Activated B cell treated with CpG ODN at 0.5 μM for 24 hours (primary cell): Measurements from ENCODE around the gene ALOX5AP. TPM values are rescaled to one million over a fixed set of nuclear protein-coding genes. Genes with fewer than 3 reads are reported as not detected.

ENCODE experiments used
- ATAC-seq: fragments of 200-7000 bp; cut with Tn5 transposase; one replicate; pipeline ENCODE4 v1.10.0; 2021; ENCODE audit warnings: low read depth, mild to moderate bottlenecking, moderate library complexity
- CTCF ChIA-PET: fragments of 350-600 bp; sonication (Branson Sonifier 250); formaldehyde crosslinking; loops from one replicate; lab custom pipeline; 2021; ENCODE audit warnings: antibody characterized with exemption; lab: Charles Lee
- POLR2A ChIA-PET: fragments of 350-600 bp; sonication (Branson Sonifier 250); formaldehyde crosslinking; loops from one replicate; lab custom pipeline; 2021; ENCODE audit warnings: antibody characterized with exemption; lab: Charles Lee
- DNase-seq: peaks from one replicate; pipeline ENCODE4 v3.0.0; 2022
- H3K27ac Mint-ChIP-seq: one replicate; pipeline ENCODE4 v1.8.0; 2020; ENCODE audit warnings: mixed read lengths
- H3K27me3 Mint-ChIP-seq: one replicate; pipeline ENCODE4 v1.8.0; 2021; ENCODE audit warnings: mixed read lengths
- H3K36me3 Mint-ChIP-seq: one replicate; pipeline ENCODE4 v1.8.0; 2021; ENCODE audit warnings: low read depth, mixed read lengths
- H3K4me1 Mint-ChIP-seq: one replicate; pipeline ENCODE4 v1.8.0; 2021; ENCODE audit warnings: mixed read lengths
- H3K4me3 Mint-ChIP-seq: one replicate; pipeline ENCODE4 v1.8.0; 2020; ENCODE audit warnings: mild to moderate bottlenecking, mixed read lengths
- H3K9me3 Mint-ChIP-seq: one replicate; pipeline ENCODE4 v1.8.0; 2020; ENCODE audit warnings: mixed read lengths
- intact Hi-C: fragments of 100-400 bp; cut with micrococcal nuclease; formaldehyde crosslinking; loops from one replicate; pipeline ENCODE4 v1.15.1; 2024
- total RNA-seq: library from RNA; stranded (reverse); gene quantifications from 2 replicates; pipeline ENCODE4 v1.2.3, GENCODE V29; 2022
- TF ChIP-seq, protein P1 (sequence below): fragments of 200-600 bp; IDR thresholded peaks from one replicate; pipeline ENCODE4 v1.8.0; 2022; ENCODE audit warnings: antibody characterized with exemption, mild to moderate bottlenecking

Gene ALOX5AP
- total RNA-seq, 1 donor from 2014 or later: 59.7 TPM

DNA sequence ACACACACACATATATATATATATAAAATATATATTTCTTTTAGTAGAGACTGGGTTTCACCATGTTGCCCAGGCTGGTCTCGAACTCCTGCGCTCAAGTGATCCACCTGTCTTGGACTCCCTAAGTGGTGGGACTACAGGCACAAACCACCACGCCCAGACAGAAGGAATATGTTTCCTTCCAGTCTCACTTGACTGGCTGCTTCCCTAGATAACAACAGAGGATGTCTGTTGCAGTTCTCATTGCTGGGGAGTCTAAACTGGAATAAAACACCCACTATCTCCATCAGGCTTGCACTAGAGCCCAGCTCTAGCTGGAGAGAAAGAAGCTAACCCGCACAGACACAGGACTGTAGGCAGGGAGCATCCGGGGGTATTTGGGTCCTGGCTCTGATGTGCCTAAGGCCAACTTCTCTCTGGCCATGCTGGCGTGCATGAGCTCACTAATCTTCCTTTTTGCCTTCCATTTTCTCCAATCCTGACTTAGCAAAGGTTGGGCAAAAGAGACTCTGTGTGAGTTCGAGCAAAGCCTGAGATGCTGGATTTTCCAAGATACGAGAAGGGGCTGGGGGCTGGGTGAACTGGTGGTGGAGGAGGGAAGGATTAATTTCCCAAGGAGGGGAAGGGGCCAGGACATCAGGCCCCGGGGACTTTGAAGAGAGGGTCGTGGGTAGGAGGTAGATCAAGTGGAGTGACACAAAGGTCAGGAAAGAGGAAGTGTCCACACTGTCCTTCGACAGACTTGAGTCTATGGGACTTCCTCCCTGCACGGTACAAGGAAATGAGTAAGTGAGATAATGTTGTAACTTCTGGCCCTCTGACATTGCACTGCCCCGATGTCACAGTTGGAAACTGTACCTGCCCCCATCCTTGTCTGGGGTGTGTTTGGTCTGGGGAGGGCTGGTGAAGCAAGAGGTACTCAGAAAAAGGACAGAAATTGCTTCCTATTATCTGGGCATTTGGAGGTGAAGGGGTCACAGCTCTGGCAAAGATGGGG, 22.5 kb upstream of the ALOX5AP start:
- intact Hi-C loops: no loop called here
- DNase-seq (no peak), ATAC-seq (peak; percentile 45)
- H3K36me3 Mint-ChIP-seq: no peaks in the 10 kb centered on the region
- CTCF ChIA-PET: interaction anchor here (0.6 kb wide), 1 partner anchor 32 kb away, joined by 3 read pairs; no protein-coding TSS in a partner anchor
- no peaks in the 10 kb centered on the region for H3K9me3 Mint-ChIP-seq
- POLR2A ChIA-PET: interaction anchor here (0.6 kb wide), 1 partner anchor 85 kb away, joined by 4 read pairs; no protein-coding TSS in a partner anchor
- H3K27ac Mint-ChIP-seq: no peak overlapping the region
- H3K4me3 Mint-ChIP-seq: no peak overlapping the region
- H3K27me3 Mint-ChIP-seq: no peaks in the 10 kb centered on the region
- TF ChIP-seq, protein P1, sequence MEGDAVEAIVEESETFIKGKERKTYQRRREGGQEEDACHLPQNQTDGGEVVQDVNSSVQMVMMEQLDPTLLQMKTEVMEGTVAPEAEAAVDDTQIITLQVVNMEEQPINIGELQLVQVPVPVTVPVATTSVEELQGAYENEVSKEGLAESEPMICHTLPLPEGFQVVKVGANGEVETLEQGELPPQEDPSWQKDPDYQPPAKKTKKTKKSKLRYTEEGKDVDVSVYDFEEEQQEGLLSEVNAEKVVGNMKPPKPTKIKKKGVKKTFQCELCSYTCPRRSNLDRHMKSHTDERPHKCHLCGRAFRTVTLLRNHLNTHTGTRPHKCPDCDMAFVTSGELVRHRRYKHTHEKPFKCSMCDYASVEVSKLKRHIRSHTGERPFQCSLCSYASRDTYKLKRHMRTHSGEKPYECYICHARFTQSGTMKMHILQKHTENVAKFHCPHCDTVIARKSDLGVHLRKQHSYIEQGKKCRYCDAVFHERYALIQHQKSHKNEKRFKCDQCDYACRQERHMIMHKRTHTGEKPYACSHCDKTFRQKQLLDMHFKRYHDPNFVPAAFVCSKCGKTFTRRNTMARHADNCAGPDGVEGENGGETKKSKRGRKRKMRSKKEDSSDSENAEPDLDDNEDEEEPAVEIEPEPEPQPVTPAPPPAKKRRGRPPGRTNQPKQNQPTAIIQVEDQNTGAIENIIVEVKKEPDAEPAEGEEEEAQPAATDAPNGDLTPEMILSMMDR: no peak
- peaks cover 21% of the 10 kb centered on the region for H3K4me1 Mint-ChIP-seq

DNA sequence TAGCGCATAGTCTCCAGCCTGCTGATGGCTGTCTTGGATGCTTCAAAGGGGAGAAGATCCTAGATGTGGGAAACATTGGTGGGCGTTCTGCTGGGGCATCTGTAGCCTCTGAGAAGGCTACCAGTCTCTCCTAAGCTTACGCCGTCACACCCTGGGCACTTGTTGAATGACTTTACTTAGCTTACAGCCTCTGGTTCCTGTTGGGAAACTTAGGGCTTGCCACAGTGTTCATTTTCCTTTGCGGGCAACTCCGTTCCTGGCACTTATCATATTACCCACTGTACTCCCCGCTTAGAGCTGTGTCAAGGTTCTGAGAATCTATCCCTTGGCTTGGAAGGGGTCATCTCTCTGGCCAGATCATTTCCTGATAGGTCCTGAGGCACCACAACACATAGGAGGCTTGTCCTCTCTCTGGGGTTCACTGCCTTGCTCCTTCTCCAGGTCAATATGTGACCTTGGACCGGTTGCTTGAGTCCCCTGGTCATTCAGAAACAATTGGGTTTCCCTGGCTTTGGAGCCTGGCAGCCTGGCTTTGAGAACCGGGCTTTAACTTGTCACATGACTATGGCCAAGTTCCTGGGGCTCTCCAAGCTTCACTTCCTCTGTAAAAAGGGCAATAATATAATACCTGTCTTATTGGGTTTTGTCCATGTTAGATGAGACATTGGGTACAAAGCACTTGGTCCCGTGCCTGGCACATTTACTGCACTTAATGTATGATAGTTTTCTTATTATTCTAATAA, 20.5 kb upstream of the ALOX5AP start:
- Mint-ChIP-seq H3K4me1 (peaks cover 37% of the 10 kb centered on the region), H3K27me3 (no peaks in the 10 kb centered on the region), H3K27ac (no peak overlapping the region), H3K4me3 (no peak overlapping the region), H3K9me3 (no peaks in the 10 kb centered on the region), H3K36me3 (no peaks in the 10 kb centered on the region)
- ChIA-PET POLR2A (interaction anchor here (0.6 to 0.7 kb wide), 2 partner anchors 13 to 43 kb away, joined by 3 to 5 read pairs; no protein-coding TSS in a partner anchor), CTCF (no interaction called here)
- intact Hi-C loops: no loop called here
- TF ChIP-seq, protein P1: no peak
- ATAC-seq (no peak), DNase-seq (no peak)

DNA sequence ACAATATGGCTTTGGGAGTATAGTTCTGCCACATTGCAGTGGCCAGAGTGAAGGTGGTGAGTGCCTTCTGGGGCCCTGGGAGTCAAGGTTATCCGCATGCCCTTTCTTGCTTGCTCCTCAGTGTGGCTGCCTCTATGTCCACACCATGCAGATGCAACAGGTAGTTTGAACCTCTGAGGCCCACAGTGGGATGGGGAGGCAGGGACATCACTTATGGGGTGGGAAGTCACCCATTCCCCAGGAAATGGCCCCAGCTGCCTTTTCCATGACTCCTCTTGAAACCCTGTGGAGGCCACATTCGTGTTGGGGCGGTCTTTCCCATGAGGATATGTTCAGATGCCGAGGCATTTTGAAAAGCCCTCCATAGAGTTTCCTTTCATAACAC, 20.0 kb upstream of the ALOX5AP start:
- CTCF ChIA-PET: no interaction called here
- POLR2A ChIA-PET: no interaction called here
- H3K27me3 Mint-ChIP-seq: no peaks in the 10 kb centered on the region
- H3K4me3 Mint-ChIP-seq: no peak overlapping the region
- intact Hi-C loops: no loop called here
- no peak overlapping the region for H3K27ac Mint-ChIP-seq
- TF ChIP-seq, protein P1: no peak
- peaks cover 42% of the 10 kb centered on the region for H3K4me1 Mint-ChIP-seq
- H3K36me3 Mint-ChIP-seq: no peaks in the 10 kb centered on the region
- ATAC-seq: no peak
- no peaks in the 10 kb centered on the region for H3K9me3 Mint-ChIP-seq
- no peak for DNase-seq

DNA sequence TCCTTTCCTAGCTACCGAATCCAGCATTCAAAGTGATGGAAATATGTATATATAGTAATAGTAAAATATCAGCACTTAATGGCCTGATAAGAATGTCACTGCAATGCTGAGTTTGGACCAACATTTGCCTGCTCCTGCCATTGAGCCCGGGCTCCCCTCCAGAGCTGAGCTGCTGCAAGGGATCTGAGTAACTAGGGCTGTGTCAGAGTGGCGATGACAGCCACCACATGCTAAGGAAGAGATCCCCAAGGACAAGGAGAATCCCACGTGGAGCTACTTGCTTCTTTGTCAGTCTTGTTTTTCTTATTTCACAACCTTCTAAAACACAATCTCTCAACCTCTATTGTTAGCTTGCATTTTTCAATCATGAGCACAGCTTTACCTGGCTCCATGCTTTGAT, 19.5 kb upstream of the ALOX5AP start:
- H3K27ac Mint-ChIP-seq: no peak overlapping the region
- no peaks in the 10 kb centered on the region for H3K27me3 Mint-ChIP-seq
- H3K36me3 Mint-ChIP-seq: no peaks in the 10 kb centered on the region
- ChIA-PET CTCF (no interaction called here), POLR2A (interaction anchor here (0.8 kb wide), 1 partner anchor 25 kb away, joined by 3 read pairs; no protein-coding TSS in a partner anchor)
- DNase-seq (no peak), ATAC-seq (no peak)
- TF ChIP-seq, protein P1: no peak
- no peak overlapping the region for H3K4me3 Mint-ChIP-seq
- peaks cover 47% of the 10 kb centered on the region for H3K4me1 Mint-ChIP-seq
- intact Hi-C loops: no loop called here
- no peaks in the 10 kb centered on the region for H3K9me3 Mint-ChIP-seq
